Spleen (tissue), 11 donors: ENCODE measurements around the gene NFE2L2. TPM values are rescaled to one million over a fixed set of nuclear protein-coding genes. Genes with fewer than 3 reads are reported as not detected.
"Not testable (repeated sequence)": the region's sequence is repeated elsewhere in the genome, so short reads cannot be mapped to it uniquely, and the experiment has no call there.

Experiments
- DNase-seq: peaks from one replicate; pipeline ENCODE4 v3.0.0-alpha.2; 2020
- H3K27ac ChIP-seq, 8 donors: fragments of 200-600 bp; sonication (generic) in 7 of 8; 1 replicate in 4 of 8; 2 replicates in 4 of 8; pipeline versions ENCODE4 v1.5.0 to v1.8.0; 2016 to 2021; ENCODE audit warnings: inconsistent platforms in 4 of 8, mild to moderate bottlenecking in 4 of 8, moderate library complexity in 1 of 8
- H3K27me3 ChIP-seq, 7 donors: fragments of 200-600 bp; sonication (generic) in 6 of 7; replicated peaks in 1 of 7; 1 replicate in 4 of 7; 2 replicates in 3 of 7; pipeline versions ENCODE4 v1.5.0 to v1.8.0; 2016 to 2021; ENCODE audit warnings: inconsistent platforms in 3 of 7, mild to moderate bottlenecking in 1 of 7
- H3K36me3 ChIP-seq, 6 donors: fragments of 200-600 bp; sonication (generic) in 5 of 6; 1 replicate in 4 of 6; 2 replicates in 2 of 6; pipeline versions ENCODE4 v1.5.0 to v1.8.0; 2016 to 2021; ENCODE audit warnings: inconsistent platforms in 2 of 6
- H3K4me1 ChIP-seq, 6 donors: fragments of 200-600 bp; sonication (generic) in 5 of 6; 1 replicate in 3 of 6; 2 replicates in 3 of 6; pipeline versions ENCODE4 v1.5.0 to v1.8.0; 2016 to 2021; ENCODE audit warnings: inconsistent platforms in 3 of 6
- H3K4me3 ChIP-seq, 8 donors: fragments of 200-600 bp; sonication (generic) in 7 of 8; 1 replicate in 4 of 8; 2 replicates in 4 of 8; pipeline versions ENCODE4 v1.5.0 to v1.8.0; 2016 to 2021; ENCODE audit warnings: inconsistent platforms in 4 of 8, mild to moderate bottlenecking in 4 of 8, moderate library complexity in 2 of 8
- H3K9me3 ChIP-seq, 8 donors: fragments of 200-600 bp; sonication (generic) in 7 of 8; 1 replicate in 4 of 8; 2 replicates in 4 of 8; pipeline versions ENCODE4 v1.5.0 to v1.8.0; 2016 to 2021; ENCODE audit warnings: inconsistent platforms in 4 of 8
- CTCF ChIP-seq, 11 experiments: fragments of 200-600 bp in 7 of 11; fragments of 450-650 bp in 4 of 11; sonication (generic) in 4 of 11; IDR thresholded peaks in 8 of 11; conservative IDR thresholded peaks in 3 of 11; 1 replicate in 7 of 11; 2 replicates in 4 of 11; pipeline versions ENCODE4 v1.4.0 to v1.8.0; 2016 to 2021; ENCODE audit warnings: antibody characterized with exemption in 11 of 11, inconsistent platforms in 4 of 11, mild to moderate bottlenecking in 1 of 11
- POLR2A ChIP-seq, 3 donors: fragments of 450-650 bp; IDR thresholded peaks; one replicate each; pipeline ENCODE4 v1.5.1; 2017; ENCODE audit warnings: antibody characterized with exemption in 3 of 3, mild to moderate bottlenecking in 1 of 3
- POLR2AphosphoS5 ChIP-seq, 3 donors: sonication (generic); formaldehyde crosslinking; IDR thresholded peaks; one replicate each; pipeline ENCODE4 v1.5.1; 2017; ENCODE audit warnings: antibody characterized with exemption in 3 of 3
- WGBS, 5 donors: extraction: QIAGEN DNeasy Blood & Tissue Kit in 3 of 5; methylation state at CpG; one replicate each; pipeline versions ENCODE4 v1.1.5 to v1.1.7; 2013 to 2018; 5-methylcytosine and 5-hydroxymethylcytosine counted together
- intact Hi-C: fragments of 100-400 bp; cut with DNase I; formaldehyde crosslinking; loops from one replicate; pipeline ENCODE4 v1.15.0; 2023; ENCODE audit warnings: low total_unique reads
- polyA plus RNA-seq, 3 donors: library from polyadenylated mRNA; stranded (reverse); fragments of 200-250 nt; gene quantifications; one replicate each; pipeline ENCODE4 v1.2.1, GENCODE V29; 2013
- total RNA-seq, 7 donors: library from RNA; depleted of rRNA in 3 of 7; stranded (reverse); fragments of >200 nt in 3 of 7; fragmentation: NEBNext Ultra II Directional in 4 of 7; extraction: Animal tissue kit (Norgen Biotek cat#: 25700) in 4 of 7; gene quantifications; one replicate each; pipeline versions ENCODE4 v1.1.0 to v1.2.1, GENCODE V29; 2016 to 2021
- donor health status: healthy with polysubstance abuse.
- donor health status: DM: no; HTN: no; CAD: no; lungs with moderate emphysema.
- donor health status: DM: no; HTN: no; CAD: no.
- donor health status: Bipolar disorder and iron deficiency.
- donor health status: healthy.
- donor health status: DM: no; HTN: no; CAD: no.
- donor health status: DM: yes; HTN: yes; CAD: no.

The NFE2L2 gene
- total and polyA plus RNA-seq, 10 donors = 25.9 to 148 (median 101) TPM

- H3K36me3 ChIP-seq = peaks cover 0 to 3% (median 0%) of the 10 kb centered on the region in 6 donors
- H3K9me3 ChIP-seq = no peaks in the 10 kb centered on the region
- H3K4me3 ChIP-seq = no peak overlapping the region
- intact Hi-C loops = no loop called here
- H3K4me1 ChIP-seq = peaks cover 0 to 5% (median 0%) of the 10 kb centered on the region in 6 donors
- DNase-seq = no peak
- 88 to 95% (median 91%) methylated on average over 1 of the region's 1 CpG for WGBS, 5 donors
- H3K27ac ChIP-seq = no peak overlapping the region
- H3K27me3 ChIP-seq = no peaks in the 10 kb centered on the region
- TF ChIP-seq POLR2A (IDR thresholded peaks at IDR 0.05) (no peak), CTCF (IDR thresholded peaks at IDR 0.05 in 8 of 11, conservative IDR thresholded peaks at IDR 0.05 in 3 of 11) (no peak), POLR2AphosphoS5 (IDR thresholded peaks at IDR 0.05) (no peak)
Observed at GRCh38 chr2:177312562-177312961, 48.0 kb upstream of the NFE2L2 start.

- 37 to 50% (median 47%) methylated on average over 7 of the region's 7 CpGs for WGBS, 5 donors
- H3K9me3 ChIP-seq, H3K4me3 ChIP-seq, H3K27ac ChIP-seq, H3K4me1 ChIP-seq, intact Hi-C loops, H3K27me3 ChIP-seq, H3K36me3 ChIP-seq, DNase-seq: not testable (repeated sequence)
Observed at GRCh38 chr2:177309672-177310309, 45.3 kb upstream of the NFE2L2 start.

GRCh38 chr2:177306550-177306949 is 42.0 kb upstream of the NFE2L2 start:
- TF ChIP-seq POLR2AphosphoS5 (IDR thresholded peaks at IDR 0.05) (no peak), CTCF (IDR thresholded peaks at IDR 0.05 in 8 of 11, conservative IDR thresholded peaks at IDR 0.05 in 3 of 11) (no peak), POLR2A (IDR thresholded peaks at IDR 0.05) (no peak)

GRCh38 chr2:177303939-177304338 is 39.4 kb upstream of the NFE2L2 start:
- Histone ChIP-seq H3K4me3 (no peak overlapping the region), H3K27ac (no peak overlapping the region), H3K36me3 (peaks cover 0 to 13% (median 0%) of the 10 kb centered on the region in 6 donors), H3K4me1 (no peaks in the 10 kb centered on the region), H3K9me3 (no peaks in the 10 kb centered on the region), H3K27me3 (no peaks in the 10 kb centered on the region)
- TF ChIP-seq POLR2AphosphoS5 (IDR thresholded peaks at IDR 0.05) (no peak), CTCF (IDR thresholded peaks at IDR 0.05 in 8 of 11, conservative IDR thresholded peaks at IDR 0.05 in 3 of 11) (no peak), POLR2A (IDR thresholded peaks at IDR 0.05) (no peak)
- DNase-seq = no peak
- intact Hi-C loops = no loop called here

More at GRCh38 chr2:177306550-177306949, 42.0 kb upstream of the NFE2L2 start:
- intact Hi-C loops = no loop called here
- peaks cover 0 to 5% (median 0%) of the 10 kb centered on the region in 6 donors for H3K4me1 ChIP-seq
- H3K27ac ChIP-seq = no peak overlapping the region
- H3K9me3 ChIP-seq = no peaks in the 10 kb centered on the region
- H3K27me3 ChIP-seq = no peaks in the 10 kb centered on the region
- peaks cover 0 to 13% (median 0%) of the 10 kb centered on the region in 6 donors for H3K36me3 ChIP-seq
- no peak overlapping the region for H3K4me3 ChIP-seq
- DNase-seq = no peak
- 82 to 95% (median 92%) methylated on average over 3 of the region's 3 CpGs for WGBS, 5 donors
